ENCODE data around the gene ZNF532.

ZNF532 gene

DNA sequence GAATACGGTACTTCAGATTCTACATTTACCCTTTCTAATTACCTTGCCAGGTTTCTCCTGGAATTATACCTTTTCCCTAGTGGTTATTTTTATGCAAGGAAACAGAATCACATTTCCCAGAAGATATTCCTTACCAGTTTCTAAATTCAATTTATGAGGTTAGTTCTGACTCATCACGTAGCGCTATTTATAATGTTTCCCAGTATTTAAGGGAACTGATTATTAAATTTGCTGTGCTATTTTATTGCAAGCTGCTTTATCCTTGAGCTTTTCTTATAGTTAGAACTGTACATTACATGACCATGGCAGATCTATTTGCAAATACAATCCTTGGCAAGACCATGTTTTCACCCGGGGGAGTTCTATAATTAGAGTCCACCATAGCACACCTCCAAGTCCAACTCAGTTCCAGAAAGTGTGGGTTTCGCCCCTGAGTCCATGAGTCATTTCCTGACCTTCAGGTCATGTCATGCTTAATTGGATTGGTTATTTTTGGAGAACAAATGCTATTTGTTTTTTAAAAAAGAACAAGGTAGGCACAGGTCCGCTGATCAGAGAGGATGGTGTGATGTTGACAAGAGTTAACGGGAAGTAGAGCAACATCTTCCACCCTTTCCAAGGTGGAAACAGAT is 126.6 kb downstream of the ZNF532 start:
- Mint-ChIP-seq H3K27me3 (ENCODE audit: low read depth) (no peaks in the 10 kb centered on the region), H3K4me3 (no peak overlapping the region), H3K36me3 (ENCODE audit: low read depth) (no peaks in the 10 kb centered on the region), H3K4me1 (ENCODE audit: low read depth) (peaks cover 1% of the 10 kb centered on the region), H3K27ac (no peak overlapping the region), H3K9me3 (peaks cover 14% of the 10 kb centered on the region)
- peak; percentile 5 for DNase-seq (ENCODE audit: low spot score)

- Mint-ChIP-seq H3K4me1 (ENCODE audit: low read depth) (peaks cover 1% of the 10 kb centered on the region), H3K36me3 (ENCODE audit: low read depth) (no peaks in the 10 kb centered on the region), H3K4me3 (no peak overlapping the region), H3K27me3 (ENCODE audit: low read depth) (no peaks in the 10 kb centered on the region), H3K9me3 (peaks cover 10% of the 10 kb centered on the region), H3K27ac (no peak overlapping the region)
- no peak for DNase-seq (ENCODE audit: low spot score)
Observed at GRCh38 chr18:58992301-58993231, 127.9 kb downstream of the ZNF532 start.

DNA sequence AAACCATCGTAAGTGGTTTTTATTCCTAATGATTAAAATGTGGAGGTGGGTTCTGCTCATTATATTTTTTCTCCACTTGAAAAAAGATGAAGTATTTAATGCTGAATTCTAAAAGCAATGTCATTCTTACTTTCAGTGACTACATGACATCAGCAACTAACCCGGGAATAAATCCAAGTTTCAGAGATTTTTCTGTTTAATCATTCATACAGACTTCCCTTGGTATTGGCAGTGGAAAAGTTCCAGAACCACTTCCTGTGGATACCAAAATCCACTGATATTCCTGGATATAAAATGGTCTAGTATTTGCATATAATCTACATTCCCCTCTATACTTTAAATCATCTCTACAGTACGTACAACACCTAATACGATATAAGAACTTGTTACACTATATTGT is 128.6 kb downstream of the ZNF532 start:
- H3K36me3 Mint-ChIP-seq (ENCODE audit: low read depth): no peaks in the 10 kb centered on the region
- H3K27me3 Mint-ChIP-seq (ENCODE audit: low read depth): no peaks in the 10 kb centered on the region
- no peak for DNase-seq (ENCODE audit: low spot score)
- H3K9me3 Mint-ChIP-seq: peaks cover 10% of the 10 kb centered on the region
- H3K4me3 Mint-ChIP-seq: no peak overlapping the region
- H3K27ac Mint-ChIP-seq: no peak overlapping the region
- H3K4me1 Mint-ChIP-seq (ENCODE audit: low read depth): peaks cover 1% of the 10 kb centered on the region

DNA sequence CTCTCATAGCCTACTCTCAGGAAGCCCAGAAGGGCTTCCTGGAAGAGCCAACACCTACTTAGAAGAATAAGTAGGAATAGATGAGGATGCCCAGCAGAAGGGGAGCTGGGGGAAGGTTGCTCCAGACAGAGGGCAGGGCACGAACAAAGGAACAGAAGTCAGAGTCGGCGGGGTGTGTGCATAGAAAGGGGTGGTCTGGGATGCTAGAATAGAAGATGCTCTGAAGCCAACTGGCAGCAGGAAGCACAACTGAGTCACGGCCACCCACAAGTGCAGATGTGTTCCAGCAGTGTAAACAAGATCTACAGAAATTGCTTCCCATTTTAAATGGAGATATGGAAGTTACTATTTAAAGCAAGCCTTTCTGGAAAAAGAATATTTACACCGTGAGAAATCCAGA is 131.0 kb downstream of the ZNF532 start:
- Mint-ChIP-seq H3K4me1 (ENCODE audit: low read depth) (peaks cover 1% of the 10 kb centered on the region), H3K4me3 (no peak overlapping the region), H3K27ac (no peak overlapping the region), H3K36me3 (ENCODE audit: low read depth) (no peaks in the 10 kb centered on the region), H3K9me3 (no peaks in the 10 kb centered on the region), H3K27me3 (ENCODE audit: low read depth) (no peaks in the 10 kb centered on the region)
- no peak for DNase-seq (ENCODE audit: low spot score)

DNA sequence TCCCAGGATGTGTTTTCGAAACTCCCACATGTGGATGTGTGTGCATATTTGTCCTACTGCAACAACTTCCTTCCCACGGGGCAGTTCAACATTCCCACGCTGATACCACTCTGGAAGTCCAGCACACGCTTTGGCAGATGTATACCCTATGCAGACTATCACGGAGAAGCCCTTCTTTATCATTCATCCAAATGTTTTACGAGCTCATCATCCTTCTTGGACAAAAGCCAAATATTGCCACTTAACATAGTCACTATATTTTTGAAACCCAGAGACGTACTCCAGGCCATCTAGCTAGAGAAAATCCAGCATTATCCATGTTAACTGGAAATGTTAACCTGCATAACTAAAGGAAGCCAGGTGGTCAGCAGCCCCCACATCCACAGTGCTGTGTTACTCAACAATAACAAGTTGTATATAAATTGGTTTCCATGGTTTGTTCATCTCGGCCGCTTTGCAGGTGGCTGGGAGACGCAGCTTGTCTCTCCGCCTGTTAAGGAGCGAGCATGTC is 131.5 kb downstream of the ZNF532 start:
- no peaks in the 10 kb centered on the region for H3K27me3 Mint-ChIP-seq (ENCODE audit: low read depth)
- no peaks in the 10 kb centered on the region for H3K9me3 Mint-ChIP-seq
- DNase-seq (ENCODE audit: low spot score): no peak
- no peak overlapping the region for H3K27ac Mint-ChIP-seq
- peaks cover under 1% of the 10 kb centered on the region for H3K4me1 Mint-ChIP-seq (ENCODE audit: low read depth)
- H3K4me3 Mint-ChIP-seq: no peak overlapping the region
- no peaks in the 10 kb centered on the region for H3K36me3 Mint-ChIP-seq (ENCODE audit: low read depth)

- Mint-ChIP-seq H3K36me3 (ENCODE audit: low read depth) (no peaks in the 10 kb centered on the region), H3K27me3 (ENCODE audit: low read depth) (no peaks in the 10 kb centered on the region), H3K27ac (no peak overlapping the region), H3K9me3 (no peaks in the 10 kb centered on the region), H3K4me1 (ENCODE audit: low read depth) (no peaks in the 10 kb centered on the region), H3K4me3 (no peak overlapping the region)
- DNase-seq (ENCODE audit: low spot score): no peak
Observed at GRCh38 chr18:58996696-58997095, 132.0 kb downstream of the ZNF532 start.

GRCh38 chr18:58997811-58998337 is 133.2 kb downstream of the ZNF532 start:
- Mint-ChIP-seq H3K27ac (no peak overlapping the region), H3K9me3 (no peaks in the 10 kb centered on the region), H3K36me3 (ENCODE audit: low read depth) (no peaks in the 10 kb centered on the region), H3K27me3 (ENCODE audit: low read depth) (no peaks in the 10 kb centered on the region), H3K4me3 (no peak overlapping the region), H3K4me1 (ENCODE audit: low read depth) (no peaks in the 10 kb centered on the region)
- DNase-seq (ENCODE audit: low spot score): no peak

GRCh38 chr18:58998401-58999203 is 133.9 kb downstream of the ZNF532 start:
- H3K27ac Mint-ChIP-seq: no peak overlapping the region
- no peaks in the 10 kb centered on the region for H3K4me1 Mint-ChIP-seq (ENCODE audit: low read depth)
- no peak for DNase-seq (ENCODE audit: low spot score)
- no peaks in the 10 kb centered on the region for H3K27me3 Mint-ChIP-seq (ENCODE audit: low read depth)
- no peaks in the 10 kb centered on the region for H3K36me3 Mint-ChIP-seq (ENCODE audit: low read depth)
- H3K4me3 Mint-ChIP-seq: no peak overlapping the region
- H3K9me3 Mint-ChIP-seq: no peaks in the 10 kb centered on the region

DNA sequence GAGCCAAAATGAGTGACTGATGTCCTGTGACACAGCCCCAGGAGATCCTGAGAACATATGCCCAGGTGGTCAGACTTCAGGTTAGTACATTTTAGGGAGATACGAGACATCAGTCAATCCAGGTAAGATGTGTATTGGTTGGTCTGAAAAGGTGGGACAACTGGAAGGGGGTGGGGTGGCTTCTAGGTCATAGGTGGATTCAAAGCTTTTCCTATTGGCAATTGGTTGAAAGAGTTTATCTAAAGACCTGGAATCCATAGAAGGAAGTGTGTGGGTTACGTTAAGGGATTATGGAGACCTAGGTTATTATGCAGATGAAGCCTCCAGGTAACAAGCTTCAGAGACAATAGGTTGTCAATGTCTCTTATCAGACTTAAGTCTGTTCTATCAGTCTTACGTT is 136.5 kb downstream of the ZNF532 start:
- Mint-ChIP-seq H3K4me3 (no peak overlapping the region), H3K27ac (no peak overlapping the region), H3K9me3 (no peaks in the 10 kb centered on the region), H3K27me3 (ENCODE audit: low read depth) (no peaks in the 10 kb centered on the region), H3K36me3 (ENCODE audit: low read depth) (no peaks in the 10 kb centered on the region), H3K4me1 (ENCODE audit: low read depth) (no peaks in the 10 kb centered on the region)
- no peak for DNase-seq (ENCODE audit: low spot score)

DNA sequence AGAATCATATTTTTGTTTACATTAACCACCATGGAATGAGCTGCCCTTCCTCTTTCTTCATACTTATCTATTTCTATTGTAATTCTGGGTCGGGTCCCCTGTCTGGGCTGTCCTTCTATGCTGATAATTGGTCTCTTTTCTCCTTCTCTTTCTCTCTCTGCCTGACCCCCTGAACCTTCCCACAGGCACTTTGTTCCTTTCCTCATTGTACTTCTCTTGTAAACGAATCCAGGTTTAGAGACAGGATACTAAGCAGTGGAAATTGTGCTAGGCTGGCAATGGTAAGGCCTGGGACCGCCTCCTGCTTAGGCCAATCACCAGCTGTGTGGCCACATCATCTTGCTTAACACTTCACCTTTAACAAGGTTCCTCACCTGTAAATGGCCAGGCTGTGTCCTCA is 137.0 kb downstream of the ZNF532 start:
- Mint-ChIP-seq H3K36me3 (ENCODE audit: low read depth) (no peaks in the 10 kb centered on the region), H3K4me1 (ENCODE audit: low read depth) (no peaks in the 10 kb centered on the region), H3K9me3 (no peaks in the 10 kb centered on the region), H3K27ac (no peak overlapping the region), H3K4me3 (no peak overlapping the region), H3K27me3 (ENCODE audit: low read depth) (no peaks in the 10 kb centered on the region)
- DNase-seq (ENCODE audit: low spot score): no peak

- DNase-seq (ENCODE audit: low spot score): no peak
- Mint-ChIP-seq H3K36me3 (ENCODE audit: low read depth) (no peaks in the 10 kb centered on the region), H3K4me1 (ENCODE audit: low read depth) (no peaks in the 10 kb centered on the region)
Observed at GRCh38 chr18:59002974-59003594, 138.4 kb downstream of the ZNF532 start.

GRCh38 chr18:59005262-59005661 is 140.6 kb downstream of the ZNF532 start:
- H3K4me3 Mint-ChIP-seq: no peak overlapping the region
- H3K4me1 Mint-ChIP-seq (ENCODE audit: low read depth): no peaks in the 10 kb centered on the region
- DNase-seq (ENCODE audit: low spot score): no peak
- no peaks in the 10 kb centered on the region for H3K9me3 Mint-ChIP-seq
- H3K27ac Mint-ChIP-seq: no peak overlapping the region
- H3K36me3 Mint-ChIP-seq (ENCODE audit: low read depth): no peaks in the 10 kb centered on the region
- no peaks in the 10 kb centered on the region for H3K27me3 Mint-ChIP-seq (ENCODE audit: low read depth)

More at GRCh38 chr18:59002974-59003594, 138.4 kb downstream of the ZNF532 start:
- no peak overlapping the region for H3K27ac Mint-ChIP-seq
- H3K9me3 Mint-ChIP-seq: no peaks in the 10 kb centered on the region
- H3K4me3 Mint-ChIP-seq: no peak overlapping the region
- no peaks in the 10 kb centered on the region for H3K27me3 Mint-ChIP-seq (ENCODE audit: low read depth)

DNA sequence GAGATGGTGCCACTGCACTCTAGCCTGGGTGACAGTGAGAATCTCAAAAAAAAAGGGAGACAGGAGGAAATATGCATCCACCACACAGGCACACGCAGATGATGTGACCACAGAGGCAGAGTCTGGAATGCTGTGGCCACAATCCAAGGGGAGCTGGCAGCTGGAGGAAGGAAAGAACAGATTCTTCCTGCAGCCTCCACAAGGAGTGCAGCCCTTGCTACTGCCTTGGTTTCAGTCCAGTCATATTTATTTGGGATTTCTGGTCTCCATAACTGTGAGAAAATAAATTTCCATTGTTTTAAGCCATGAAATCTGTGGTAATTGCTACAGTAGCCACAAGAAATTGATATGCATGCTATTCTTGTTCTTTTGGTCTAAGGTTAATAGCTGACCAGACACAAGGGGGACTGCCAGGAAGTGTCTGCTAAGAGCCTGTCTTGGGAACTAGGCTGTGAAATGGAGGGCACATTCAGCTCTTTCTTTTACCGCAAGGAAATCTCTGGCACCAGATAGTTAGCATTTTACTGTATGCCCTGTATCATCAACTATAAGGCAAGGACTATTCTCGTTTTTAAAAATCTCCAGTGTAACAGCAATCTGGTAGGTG is 141.9 kb downstream of the ZNF532 start:
- Mint-ChIP-seq H3K4me3 (no peak overlapping the region), H3K4me1 (ENCODE audit: low read depth) (no peaks in the 10 kb centered on the region), H3K27me3 (ENCODE audit: low read depth) (no peaks in the 10 kb centered on the region), H3K27ac (no peak overlapping the region), H3K9me3 (no peaks in the 10 kb centered on the region), H3K36me3 (ENCODE audit: low read depth) (no peaks in the 10 kb centered on the region)
- no peak for DNase-seq (ENCODE audit: low spot score)
